NOMO-1 treated with DMSO at 0.1 percent for 48 hours (cell line): Measurements from ENCODE around the gene PPP6R1.
"Not testable (repeated sequence)": the region's sequence is repeated elsewhere in the genome, so short reads cannot be mapped to it uniquely, and the experiment has no call there.

ENCODE experiments used
- DNase-seq: peaks from one replicate; lab custom pipeline; 2025; ENCODE audit not compliant: unreplicated experiment; lab: John Stamatoyannopoulos, UW

PPP6R1 gene

DNA sequence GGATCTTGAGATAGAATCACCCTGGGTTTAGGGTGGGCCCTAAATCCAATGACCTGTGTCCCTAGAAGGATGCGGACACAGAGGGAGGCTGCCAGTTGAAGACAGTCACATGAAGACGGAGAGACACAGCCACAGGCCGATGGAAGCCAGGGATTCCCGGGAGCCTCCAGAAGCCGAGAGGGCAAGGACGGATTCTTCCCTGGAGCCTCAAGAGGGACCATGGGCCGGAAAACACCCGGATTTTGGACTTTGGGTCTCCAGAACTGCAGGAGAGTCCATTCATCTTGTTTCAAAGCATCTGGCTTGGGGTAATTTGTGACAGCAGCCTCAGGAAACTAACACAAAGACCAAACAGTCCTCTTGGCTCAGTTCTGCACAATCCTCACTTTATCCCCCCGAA is 32.5 kb downstream of the PPP6R1 start:
- no peak for DNase-seq

DNA sequence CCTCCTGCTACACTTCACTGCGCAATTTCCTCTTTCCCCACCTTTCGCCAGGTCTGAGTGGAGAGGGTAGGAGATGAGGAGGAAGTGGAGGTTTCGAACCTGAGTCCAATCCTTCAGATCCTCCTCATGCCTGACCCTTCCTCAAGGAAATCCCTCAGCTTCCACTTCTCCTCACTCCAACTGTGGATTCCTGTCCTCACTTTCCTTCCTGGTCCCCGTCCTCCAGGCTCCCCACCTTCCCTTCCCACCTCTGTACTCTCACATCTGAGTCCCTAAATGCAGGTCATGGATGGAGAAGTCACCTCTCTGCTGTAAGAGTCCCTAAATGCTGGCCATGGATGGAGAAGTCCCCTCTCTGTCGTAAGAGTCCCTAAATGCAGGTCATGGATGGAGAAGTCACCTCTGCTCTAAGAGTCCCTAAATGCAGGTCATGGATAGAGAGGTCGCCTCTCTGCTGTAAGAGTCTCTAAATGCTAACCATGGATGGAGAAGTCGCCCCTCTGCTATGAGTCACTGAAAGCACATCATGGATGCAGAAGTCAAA is 33.3 kb downstream of the PPP6R1 start:
- no peak for DNase-seq

DNA sequence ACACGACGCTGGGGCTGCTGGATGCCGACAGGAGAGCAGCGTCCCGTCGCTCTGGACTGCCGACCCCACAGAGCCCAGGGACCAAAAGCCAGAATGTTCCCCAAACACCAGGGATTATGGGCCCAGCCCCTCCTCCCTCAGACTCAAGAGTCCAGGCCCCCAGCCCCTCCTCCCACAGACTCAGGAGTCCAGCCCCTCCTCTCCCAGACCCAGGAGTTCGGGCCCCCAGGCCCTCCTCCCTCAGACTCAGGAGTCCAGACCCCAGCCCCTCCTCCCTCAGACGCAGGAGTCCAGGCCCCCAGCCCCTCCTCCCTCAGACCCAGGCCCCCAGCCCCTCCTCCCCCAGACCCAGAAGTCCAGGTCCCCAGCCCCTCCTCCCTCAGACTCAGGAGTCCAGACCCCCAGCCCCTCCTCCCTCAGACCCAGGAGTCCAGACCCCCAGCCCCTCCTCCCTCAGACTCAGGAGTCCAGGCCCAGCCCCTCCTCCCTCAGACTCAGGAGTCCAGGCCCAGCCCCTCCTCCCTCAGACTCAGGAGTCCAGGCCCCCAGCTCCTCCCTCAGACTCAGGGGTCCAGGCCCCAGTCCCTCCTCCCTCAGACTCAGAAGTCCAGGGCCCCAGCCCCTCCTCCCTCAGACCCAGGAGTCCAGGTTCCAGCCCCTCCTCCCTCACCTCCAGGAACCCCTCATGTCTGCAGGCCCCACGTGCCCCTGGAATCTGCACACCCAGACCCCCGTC is 34.0 kb downstream of the PPP6R1 start:
- not testable (repeated sequence) for DNase-seq

DNA sequence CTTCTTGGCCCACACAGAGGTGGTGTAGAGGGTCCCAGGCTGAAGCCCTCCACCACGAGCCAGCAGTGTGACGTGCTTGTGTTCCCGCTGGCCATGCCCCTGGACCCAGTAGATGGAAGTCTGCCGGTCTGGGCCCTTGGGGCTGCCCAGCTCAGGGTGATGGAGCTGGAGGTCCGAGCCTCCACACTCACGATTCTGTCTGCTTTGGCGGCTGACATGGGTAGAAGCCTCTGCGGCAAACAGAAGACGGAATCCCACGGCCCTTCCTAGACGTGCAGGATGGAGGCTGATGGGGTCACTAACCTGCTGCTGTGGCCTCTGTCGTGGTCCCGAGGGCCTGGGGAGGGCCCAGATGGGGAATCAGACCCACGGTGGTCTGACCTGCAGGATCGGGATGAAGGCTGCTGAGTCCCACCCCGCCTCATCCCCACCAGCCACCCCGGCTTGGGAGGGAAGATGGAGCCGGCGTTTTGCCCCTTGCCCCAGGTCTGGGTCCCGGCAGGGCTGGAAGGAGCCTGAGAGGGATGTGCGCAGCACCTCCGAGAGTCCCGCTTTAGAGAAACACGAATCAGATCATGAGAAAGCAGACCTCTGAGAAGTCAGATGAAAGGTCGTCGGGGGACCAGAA is 34.7 kb downstream of the PPP6R1 start:
- no peak for DNase-seq

DNA sequence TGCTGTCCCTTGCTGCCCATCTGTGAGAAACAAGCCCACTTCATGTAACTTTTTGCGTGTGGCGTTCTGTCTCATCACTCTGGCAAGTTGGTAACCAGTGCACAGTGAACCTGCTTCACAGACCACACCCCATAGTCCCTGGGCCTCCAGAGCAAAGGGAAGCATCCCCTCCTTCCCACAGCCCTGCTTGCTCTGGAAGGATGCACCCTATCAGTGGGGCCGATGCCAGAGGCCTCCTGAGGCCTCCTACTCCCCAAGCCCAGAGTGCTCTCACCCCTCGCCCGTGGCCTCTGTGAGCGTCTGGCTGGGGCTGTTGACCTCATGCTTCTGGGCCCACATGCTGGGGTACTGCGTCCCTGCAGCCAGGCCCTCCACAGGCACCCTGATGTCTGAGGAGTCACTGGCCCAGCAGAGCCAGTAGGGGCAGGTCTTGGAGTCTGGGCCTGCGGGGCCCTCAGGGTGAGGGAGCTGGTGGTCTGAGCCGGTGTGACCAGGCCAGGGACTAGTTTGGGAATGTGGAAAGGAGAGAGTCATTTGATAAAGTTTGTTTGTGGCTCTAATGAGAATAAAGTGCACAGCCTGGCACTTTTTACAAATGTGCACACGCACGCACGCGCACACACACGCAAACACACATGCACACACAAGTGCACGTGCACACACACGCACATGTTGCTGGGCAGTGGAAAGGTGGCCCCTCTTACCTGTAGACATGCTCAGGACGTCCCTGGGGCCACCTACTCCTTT is 35.4 kb downstream of the PPP6R1 start:
- DNase-seq, result no peak

DNA sequence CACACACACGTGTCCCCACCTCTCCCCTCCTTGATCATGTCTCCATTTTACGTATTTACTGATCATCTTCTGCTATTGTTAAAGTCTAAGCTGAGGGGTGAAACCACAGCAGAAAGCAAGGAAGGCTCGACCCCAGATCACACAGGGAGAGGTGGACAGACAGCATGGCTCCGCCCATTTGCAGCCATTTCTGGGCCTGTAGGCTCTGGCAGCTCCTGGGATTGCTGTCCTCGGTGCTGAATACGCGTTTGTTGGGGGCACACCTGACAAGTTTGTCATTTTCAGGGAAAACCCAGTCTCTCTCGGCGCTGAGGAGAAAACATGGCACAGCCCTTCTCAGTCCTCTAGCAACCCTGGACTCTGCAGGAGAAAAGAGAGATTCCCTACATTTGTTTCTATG is 38.3 kb downstream of the PPP6R1 start:
- no peak for DNase-seq

DNA sequence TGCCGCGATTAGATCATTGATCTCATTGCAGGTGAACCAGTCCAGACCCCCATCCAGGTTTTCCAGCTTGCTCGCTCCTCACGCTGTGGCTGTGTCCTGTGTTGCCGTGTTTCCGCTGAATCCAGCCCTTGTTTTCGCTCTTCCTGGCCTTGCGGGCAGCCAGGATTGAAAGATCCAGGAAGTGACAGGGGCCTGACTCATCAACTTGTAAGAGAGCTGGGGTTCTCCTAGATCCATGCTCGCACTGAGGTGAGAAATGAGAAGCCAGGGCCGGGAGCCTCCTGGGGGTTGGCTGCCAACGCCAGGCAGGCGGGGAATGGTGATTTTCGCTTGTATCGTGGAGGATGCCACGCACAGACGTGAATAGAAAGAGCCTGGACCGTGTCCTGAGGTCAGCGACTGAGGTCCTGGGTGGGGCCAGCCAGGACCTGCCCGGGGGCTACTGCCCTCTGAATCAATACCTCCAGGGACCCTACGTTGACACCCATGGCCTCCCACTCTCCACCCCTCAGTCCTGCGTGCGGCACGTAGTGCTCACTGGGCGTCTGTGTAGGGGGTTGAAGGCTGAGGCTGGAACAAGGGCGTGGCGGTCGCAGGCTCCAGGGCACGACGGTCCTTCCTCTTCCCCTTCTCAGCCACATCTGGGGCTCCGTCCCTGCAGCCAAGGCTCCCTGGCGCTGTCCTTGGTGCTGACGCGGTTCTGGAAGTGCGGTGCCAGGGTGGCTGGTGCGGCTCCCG is 42.2 kb downstream of the PPP6R1 start:
- DNase-seq, result peak; percentile 97

DNA sequence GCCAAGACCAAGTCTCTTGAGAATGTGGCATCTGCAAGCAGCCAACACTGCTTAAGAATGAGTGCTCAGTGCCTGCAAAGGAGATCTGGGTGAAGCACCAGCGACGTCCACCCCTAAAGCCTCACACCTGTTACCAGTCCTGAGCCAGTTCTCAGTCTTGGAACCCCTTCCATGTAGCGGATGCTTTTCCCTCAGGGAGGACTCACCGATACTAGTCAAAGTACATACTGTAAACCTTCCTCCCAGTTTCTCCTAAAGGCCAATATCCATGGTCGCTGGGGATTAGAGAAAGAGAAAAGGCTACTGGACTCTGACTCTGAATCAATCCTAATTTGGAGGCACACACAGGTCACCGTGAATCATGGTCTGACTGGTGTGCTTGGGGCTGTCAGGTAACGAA is 45.3 kb downstream of the PPP6R1 start:
- DNase-seq, result no peak

DNA sequence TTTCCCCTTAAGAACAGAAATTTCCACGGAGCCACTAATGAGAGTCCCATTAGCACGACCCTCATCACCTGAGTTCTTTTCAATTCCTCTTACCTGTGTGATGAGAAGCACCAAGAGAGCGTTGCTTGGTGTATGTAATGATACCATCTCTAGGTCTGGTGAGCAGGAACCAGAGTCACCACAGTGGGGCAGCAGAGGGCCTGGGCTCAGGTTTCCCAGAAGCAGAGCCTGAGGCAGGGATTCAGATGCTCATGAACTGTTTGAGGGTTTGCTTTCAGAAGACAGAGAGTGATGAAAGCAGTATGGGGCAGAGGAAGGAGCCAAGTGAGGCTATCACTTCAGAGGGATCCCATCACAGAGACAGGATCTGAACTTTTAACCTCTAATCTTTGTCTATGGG is 46.4 kb downstream of the PPP6R1 start:
- DNase-seq, result peak; percentile 77

DNA sequence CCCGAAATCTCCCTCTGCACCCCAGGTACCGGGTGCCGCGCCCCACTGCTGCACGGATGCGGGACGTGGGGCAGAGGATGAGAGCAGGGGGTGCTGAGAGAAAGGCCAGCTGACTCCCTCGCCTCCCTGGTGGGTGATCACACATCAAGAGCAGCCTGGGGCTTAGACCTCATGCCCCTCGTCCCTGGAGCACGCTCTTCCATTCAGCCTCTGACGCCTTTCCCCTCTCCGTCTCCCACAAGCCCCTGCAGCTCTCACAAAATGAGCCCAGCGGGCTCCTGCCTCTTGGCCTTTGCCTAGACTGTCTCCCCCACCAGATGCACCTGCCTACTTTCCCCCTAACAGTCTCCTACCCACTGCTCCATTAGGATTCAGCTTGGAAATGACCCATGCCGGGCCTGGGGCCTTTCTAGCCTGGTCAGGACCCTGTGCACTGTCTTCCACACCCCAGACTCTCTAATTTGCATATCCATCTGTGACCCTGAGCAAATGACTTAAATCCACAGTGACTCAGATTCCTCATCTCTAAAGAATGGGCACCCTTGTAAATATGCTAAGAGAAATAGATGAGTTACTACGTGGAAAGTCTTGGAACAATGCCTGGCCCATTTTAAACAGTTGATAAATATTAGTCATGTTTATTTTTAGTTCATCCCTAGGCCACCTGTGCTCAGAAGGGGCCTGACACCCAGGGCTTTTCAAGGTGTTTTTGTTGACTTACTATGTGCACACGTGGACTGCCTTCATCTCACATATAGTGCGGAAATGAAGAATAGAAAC is 48.9 kb downstream of the PPP6R1 start:
- no peak for DNase-seq

DNA sequence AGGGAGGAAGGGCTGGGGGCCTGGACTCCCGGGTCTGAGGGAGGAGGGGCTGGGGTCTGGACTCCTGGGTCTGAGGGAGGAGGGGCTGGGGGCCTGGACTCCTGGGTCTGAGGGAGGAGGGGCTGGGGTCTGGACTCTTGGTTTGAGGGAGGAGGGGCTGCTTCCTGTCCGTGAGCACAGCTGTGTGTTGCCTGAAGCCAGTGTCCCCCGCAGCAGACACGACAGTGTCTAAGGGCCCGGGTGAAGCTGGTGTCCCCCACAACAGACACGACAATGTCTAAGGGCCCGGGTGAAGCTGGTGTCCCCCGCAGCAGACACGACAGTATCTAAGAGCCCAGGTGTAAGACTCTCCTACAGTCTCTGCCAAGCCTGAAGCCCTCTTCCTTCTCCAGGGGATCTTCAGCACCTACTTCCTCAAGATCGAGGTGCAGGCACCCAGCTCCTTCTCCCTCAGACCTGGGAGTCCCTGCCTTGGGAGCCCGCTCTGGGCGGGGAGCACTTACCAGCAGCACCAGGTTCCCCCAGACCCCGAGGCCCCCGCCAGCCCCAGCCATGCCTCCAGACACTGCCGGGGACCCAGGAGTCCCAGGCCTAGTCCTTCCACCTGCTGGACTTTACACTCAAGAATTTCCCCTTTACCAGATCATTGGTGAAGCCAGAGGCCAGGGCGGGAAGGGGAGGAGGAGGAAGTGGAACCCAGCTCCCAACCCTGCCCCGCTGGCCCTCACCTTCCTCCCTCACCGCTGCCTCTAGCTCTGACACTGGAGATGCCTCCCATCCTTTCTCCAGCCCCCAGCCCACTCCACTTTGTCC is 49.7 kb downstream of the PPP6R1 start, which contains the start of gene PTPRH:
TSS of gene PTPRH (minus strand) at position 622 of the 813 bp plus-strand sequence. CDS start at position 554, 68 bp downstream.
- DNase-seq, result peak; percentile 54

DNA sequence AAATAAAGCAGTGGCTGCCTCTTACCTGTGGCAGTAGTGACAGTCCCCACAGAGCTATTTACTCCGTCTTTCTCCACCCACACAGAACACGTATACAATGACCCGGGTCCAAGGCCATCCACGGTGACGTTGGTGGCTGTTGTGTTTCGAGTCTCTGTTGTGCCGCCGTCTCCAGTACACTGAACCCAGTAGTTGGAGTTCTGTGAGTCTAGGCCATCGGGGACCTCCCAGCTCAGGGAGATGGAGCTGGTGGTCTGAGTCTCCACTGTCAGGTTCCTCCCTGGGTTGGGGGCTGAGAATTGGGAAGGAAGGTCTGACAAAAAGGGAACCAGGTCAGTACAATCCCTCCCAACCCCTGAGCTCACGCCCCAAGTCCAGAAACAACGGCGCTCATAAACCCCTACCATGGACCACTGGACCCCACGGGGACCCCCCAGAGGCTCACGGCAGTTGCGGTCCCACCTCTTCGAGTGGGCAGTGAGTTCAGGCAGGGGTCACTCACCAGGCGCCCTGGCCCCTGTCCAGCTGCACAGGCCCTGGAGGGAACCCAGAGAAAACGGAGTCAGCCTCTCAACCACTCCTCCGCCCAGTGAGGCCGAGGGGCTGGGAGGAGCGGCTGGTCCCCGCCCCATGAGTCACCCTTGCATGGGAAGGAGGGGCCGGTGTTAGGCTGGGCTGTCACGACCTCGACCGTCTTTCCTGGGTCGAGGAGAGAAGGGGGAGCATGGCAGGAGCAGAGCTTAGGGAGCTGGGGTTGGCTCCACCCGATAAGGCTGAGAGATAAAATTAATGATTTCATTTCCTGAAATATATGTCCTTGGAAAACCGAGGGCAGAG is 51.9 kb downstream of the PPP6R1 start:
- DNase-seq, result peak; percentile 76

DNA sequence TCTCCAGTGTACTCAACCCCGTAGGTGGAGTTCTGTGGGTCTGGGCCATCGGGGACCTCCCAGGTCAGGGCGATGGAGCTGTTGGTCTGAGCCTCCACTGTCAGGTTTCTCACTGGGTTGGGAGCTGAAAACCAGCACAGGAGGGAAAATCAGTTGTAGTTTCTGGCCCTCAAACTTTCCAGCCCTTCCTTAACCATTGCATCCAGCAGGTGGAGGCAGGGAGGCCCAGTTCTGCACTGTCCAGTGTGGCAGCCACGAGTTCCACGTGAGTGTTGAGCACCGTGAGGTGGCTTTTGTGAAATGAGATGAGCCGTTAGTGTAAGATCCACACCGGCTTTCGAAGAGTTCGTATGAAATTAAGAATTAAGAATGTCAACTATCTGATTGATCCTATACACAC is 56.6 kb downstream of the PPP6R1 start:
- DNase-seq, result not testable (repeated sequence)

DNA sequence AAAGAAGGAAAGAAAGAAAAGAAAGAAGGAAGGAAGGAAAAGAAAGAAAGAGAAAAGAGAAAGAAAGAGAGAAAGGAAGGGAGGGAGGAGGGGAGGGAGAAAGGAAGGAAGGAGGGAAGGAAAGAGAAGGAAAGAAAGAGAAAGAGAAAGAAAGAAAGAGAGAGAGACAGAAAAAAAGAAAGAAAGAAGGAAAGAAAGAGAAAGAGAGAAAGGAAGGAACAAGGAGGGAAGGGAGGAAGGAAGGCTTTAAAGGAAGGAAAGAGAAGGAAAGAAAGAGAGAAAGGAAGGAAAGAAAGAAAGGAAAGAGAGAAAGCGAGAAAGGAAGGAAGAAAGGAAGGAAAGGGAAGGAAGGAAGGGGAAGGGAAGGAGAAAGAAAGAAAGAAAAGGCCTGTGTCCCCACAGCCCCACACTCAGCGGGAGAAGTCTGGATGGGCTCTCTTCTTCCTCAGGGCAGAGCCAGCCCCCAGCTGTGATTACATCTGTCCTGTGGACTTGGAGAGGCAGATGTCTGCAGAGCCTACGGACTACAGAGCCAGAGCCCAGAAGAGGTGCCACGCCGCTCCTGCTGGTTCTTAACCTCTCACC is 59.1 kb downstream of the PPP6R1 start:
- no peak for DNase-seq

DNA sequence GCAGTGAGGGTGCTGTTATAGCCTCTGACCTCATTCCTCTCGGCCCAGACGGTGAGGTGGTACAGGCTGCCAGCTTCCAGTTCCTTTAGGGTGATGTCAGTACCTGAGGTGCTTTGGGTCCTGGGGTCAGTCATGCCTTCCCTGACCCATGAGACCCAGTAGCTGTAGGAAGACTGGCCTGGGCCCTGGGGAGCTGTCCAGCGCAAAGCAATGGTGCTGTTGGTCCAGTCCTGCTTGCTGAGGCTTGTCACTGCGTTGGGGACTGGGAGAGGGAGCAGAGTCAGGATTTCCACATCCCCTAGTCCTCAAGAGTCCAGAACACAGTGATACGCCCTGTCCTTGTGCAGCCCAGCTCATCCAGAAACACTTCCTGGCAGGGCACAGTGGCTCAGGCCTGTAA is 60.2 kb downstream of the PPP6R1 start:
- DNase-seq, result no peak

DNA sequence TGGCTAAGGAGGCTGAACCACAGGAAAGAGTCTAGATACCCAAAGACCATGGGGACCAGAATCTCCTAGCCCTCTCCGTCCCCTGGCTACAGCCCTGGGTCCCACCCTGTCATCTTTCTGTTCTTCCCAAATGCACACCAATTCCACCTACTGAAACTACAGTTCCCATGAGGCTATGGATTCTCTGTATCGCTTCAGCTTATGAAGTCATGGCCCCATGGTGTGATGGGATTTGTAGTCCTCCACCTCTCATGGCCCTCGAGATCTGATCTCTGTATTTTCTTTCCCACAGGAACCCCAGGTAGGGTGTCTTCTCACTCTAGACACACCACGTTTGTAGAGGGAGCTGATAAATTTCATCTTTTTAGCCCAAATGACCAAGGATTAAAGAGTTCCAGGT is 61.3 kb downstream of the PPP6R1 start:
- peak; percentile 8 for DNase-seq

DNA sequence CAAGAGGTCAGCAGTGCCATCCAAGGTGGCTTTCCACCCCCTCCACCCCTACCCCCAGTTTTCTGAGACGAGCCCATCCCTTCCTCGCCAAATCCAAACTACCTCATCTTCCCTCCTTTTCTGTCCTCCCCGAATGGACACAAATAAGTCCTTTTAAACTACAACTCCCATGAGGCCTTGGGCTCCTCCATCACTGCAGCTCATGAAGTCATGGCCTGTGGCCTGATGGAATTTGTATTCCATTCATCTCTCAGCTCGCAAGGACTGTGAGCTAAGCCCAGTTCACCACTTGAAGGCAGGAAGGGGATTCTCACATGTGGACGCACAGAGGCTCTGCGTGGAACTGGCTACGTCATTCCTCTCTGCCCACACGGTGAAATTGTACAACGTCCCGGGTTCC is 62.0 kb downstream of the PPP6R1 start:
- DNase-seq, result no peak

DNA sequence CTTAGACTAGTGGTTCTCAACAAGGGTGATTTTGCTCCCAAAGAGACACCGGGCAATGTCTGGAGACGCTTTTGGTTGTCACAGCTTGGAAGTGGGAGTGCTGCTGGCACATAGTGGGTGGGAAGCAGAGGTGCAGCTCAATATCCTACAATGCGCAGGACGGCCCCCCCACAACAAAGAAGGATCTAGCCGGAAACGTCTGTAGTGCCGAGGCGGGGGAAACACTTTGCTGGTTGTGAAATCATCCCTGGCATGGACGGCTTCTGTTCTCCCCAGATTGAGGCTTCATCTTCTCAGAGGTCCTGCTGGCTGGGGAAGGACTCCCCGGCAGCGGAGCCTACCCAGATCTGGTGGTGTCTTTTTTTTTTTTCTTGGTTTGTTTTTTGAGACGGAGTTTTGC is 65.3 kb downstream of the PPP6R1 start:
- peak; percentile 9 for DNase-seq
